Liver (tissue), 3 donors: ENCODE measurements around the gene PDXK.

ENCODE experiments used
- CTCF ChIP-seq: fragments of 150-350 bp; IDR thresholded peaks from 2 replicates; pipeline ENCODE4 v1.5.1; 2017; ENCODE audit warnings: improper control_type of control experiment, low read depth, low read length; ENCODE audit not compliant: missing input control
- TAF1 ChIP-seq: conservative IDR thresholded peaks from 2 replicates; pipeline ENCODE4 v1.6.1; 2016; ENCODE audit warnings: antibody characterized with exemption, mild to moderate bottlenecking
- donor health status: healthy.
- donor health status: healthy.

GRCh38 chr21:43768868-43769167 lies 49.9 kb downstream of the PDXK start:
- TF ChIP-seq CTCF = no peak
- TF ChIP-seq TAF1 = no peak
